ENCODE results near the gene CLP1.

CLP1 gene

GRCh38 chr11:57709802-57710367, 52.3 kb downstream of the CLP1 start:
- FAIRE-seq (no peak), DNase-seq (ENCODE audit: extremely low spot score, insufficient read length, low read depth) (no peak)

Measured in GM18507 (cell line).